ENCODE data around the gene DOCK4. TPM values are rescaled to one million over a fixed set of nuclear protein-coding genes. Genes with fewer than 3 reads are reported as not detected.

The DOCK4 gene
- total and polyA plus RNA-seq, 10 of the 15 experiments (the other 5 are each of a cell fraction or from before 2014, with no cell fraction given): 0.03 to 0.73 (median 0.38) TPM

- no peak for TF ChIP-seq SUZ12 (IDR thresholded peaks at IDR 0.05; ENCODE audit: unreplicated experiment)
- TF ChIP-seq CBFB (IDR thresholded peaks at IDR 0.05; ENCODE audit: low read depth): no peak
Measured at GRCh38 chr7:111982804-111983203, 223.4 kb downstream of the DOCK4 start (continued).

DNA sequence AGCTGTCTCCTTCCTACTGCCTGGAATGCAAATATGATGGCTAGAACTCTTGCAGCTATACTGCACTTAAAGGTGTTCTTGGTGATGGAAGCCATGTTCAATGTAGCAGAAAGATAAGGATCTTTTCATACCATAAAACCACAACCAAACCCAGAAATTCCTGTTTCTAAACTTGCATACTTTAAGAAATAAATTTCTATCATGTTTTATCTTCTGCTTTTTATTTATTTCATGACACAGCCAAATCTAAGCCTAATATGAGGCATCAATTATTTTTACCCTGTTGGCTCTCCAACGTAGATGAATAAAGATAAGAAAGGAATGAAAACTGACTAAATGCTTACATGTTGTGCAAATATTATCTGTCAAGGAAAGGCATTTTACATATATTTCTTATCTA lies 224.1 kb downstream of the DOCK4 start:
- DNase-seq (ENCODE audit: low read depth, low spot score) (no peak), ATAC-seq (no peak), FAIRE-seq (no peak)
- no TSS peak for BruUV-seq (replicated peaks)
- no peak for TF ChIP-seq TBL1XR1 (IDR thresholded peaks at IDR 0.05; ENCODE audit: low read depth, low read length)
- RAD21 ChIA-PET (ENCODE audit: unreplicated experiment): no interaction called here
- Histone ChIP-seq H3K36me3 (ENCODE audit: control insufficient read depth in 2 of 2, insufficient read depth in 2 of 2, low read length in 1 of 2) (no peaks in the 10 kb centered on the region), H3K27me3 (replicated peaks in 1 of 2; ENCODE audit: control insufficient read depth in 2 of 2, insufficient read depth in 2 of 2, low read length in 1 of 2) (no peaks in the 10 kb centered on the region), H3K4me2 (ENCODE audit: control insufficient read depth, insufficient read depth) (no peak overlapping the region), H3K9ac (ENCODE audit: control insufficient read depth, insufficient read depth, low read length) (no peak overlapping the region), H3K27ac (ENCODE audit: control insufficient read depth, insufficient read depth) (no peak overlapping the region), H3K9me3 (replicated peaks; ENCODE audit: control insufficient read depth, insufficient read depth, low read length) (no peaks in the 10 kb centered on the region), H4K20me1 (ENCODE audit: control insufficient read depth, insufficient read depth) (no peaks in the 10 kb centered on the region), H3K79me2 (ENCODE audit: control insufficient read depth, insufficient read depth, low read length) (no peaks in the 10 kb centered on the region), H2AFZ (ENCODE audit: control insufficient read depth, low read depth, low read length) (no peak overlapping the region), H3K4me1 (ENCODE audit: control insufficient read depth, insufficient read depth, low read length) (no peaks in the 10 kb centered on the region), H3K4me3 (no peak overlapping the region)
- 59% methylated on average over 1 of the region's 1 CpG for WGBS (ENCODE audit: insufficient coverage, insufficient replicate concordance, low lambda C conversion rate, missing lambda C conversion rate)
- SMC1A ChIA-PET (ENCODE audit: uncharacterized antibody, unreplicated experiment): no interaction called here
- intact Hi-C loops (cut with micrococcal nuclease; ENCODE audit: unreplicated experiment): no loop called here
- CTCF ChIA-PET: no interaction called here
- POLR2A ChIA-PET: no interaction called here
- in situ Hi-C loops (cut with MboI): no loop called here

DNA sequence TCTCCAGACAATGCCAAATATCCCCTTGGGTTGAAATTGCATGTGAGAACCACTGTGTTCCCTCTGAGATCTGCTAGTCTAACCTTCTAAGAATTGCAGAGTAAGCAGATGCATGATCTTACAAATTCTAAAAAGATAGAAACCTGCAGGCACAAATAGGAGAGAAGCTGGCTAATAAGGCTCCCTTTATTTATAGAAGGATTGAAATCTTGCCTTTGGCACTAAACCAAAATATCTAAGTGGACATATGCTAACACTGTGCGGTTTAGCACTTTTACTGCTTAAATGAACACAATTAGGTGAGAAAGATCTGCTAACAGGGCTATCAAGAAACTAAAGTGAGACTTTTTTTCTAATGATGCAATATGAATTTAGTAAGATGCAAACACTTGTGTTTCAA lies 225.5 kb downstream of the DOCK4 start:
- ChIA-PET SMC1A (ENCODE audit: uncharacterized antibody, unreplicated experiment) (interaction anchor here (0.6 kb wide), 1 partner anchor 1883 kb away, joined by 3 read pairs; no protein-coding TSS in a partner anchor), CTCF (no interaction called here), POLR2A (no interaction called here), RAD21 (ENCODE audit: unreplicated experiment) (no interaction called here)
- no TSS peak for BruUV-seq (replicated peaks)
- Histone ChIP-seq H2AFZ (ENCODE audit: control insufficient read depth, low read depth, low read length) (no peak overlapping the region), H3K27ac (ENCODE audit: control insufficient read depth, insufficient read depth) (no peak overlapping the region), H3K79me2 (ENCODE audit: control insufficient read depth, insufficient read depth, low read length) (no peaks in the 10 kb centered on the region), H3K9me3 (replicated peaks; ENCODE audit: control insufficient read depth, insufficient read depth, low read length) (no peaks in the 10 kb centered on the region), H4K20me1 (ENCODE audit: control insufficient read depth, insufficient read depth) (no peaks in the 10 kb centered on the region), H3K4me3 (no peak overlapping the region), H3K4me1 (ENCODE audit: control insufficient read depth, insufficient read depth, low read length) (no peaks in the 10 kb centered on the region), H3K4me2 (ENCODE audit: control insufficient read depth, insufficient read depth) (no peak overlapping the region), H3K36me3 (ENCODE audit: control insufficient read depth in 2 of 2, insufficient read depth in 2 of 2, low read length in 1 of 2) (no peaks in the 10 kb centered on the region), H3K9ac (ENCODE audit: control insufficient read depth, insufficient read depth, low read length) (no peak overlapping the region), H3K27me3 (replicated peaks in 1 of 2; ENCODE audit: control insufficient read depth in 2 of 2, insufficient read depth in 2 of 2, low read length in 1 of 2) (no peaks in the 10 kb centered on the region)
- in situ Hi-C loops (cut with MboI): no loop called here
- no peak for ATAC-seq
- intact Hi-C loops (cut with micrococcal nuclease; ENCODE audit: unreplicated experiment): no loop called here
- FAIRE-seq: no peak
- no peak for DNase-seq (ENCODE audit: low read depth, low spot score)
- 46% methylated on average over 1 of the region's 1 CpG for whole genome bisulfite sequencing (ENCODE audit: insufficient coverage, insufficient replicate concordance, low lambda C conversion rate, missing lambda C conversion rate)
- no peak for TF ChIP-seq MTA2 (IDR thresholded peaks at IDR 0.05; ENCODE audit: low read depth)
- no peak for TF ChIP-seq EZH2 (IDR thresholded peaks at IDR 0.05; ENCODE audit: borderline replicate concordance, control insufficient read depth, low read depth, low read length)
- TF ChIP-seq HDAC6 (IDR thresholded peaks at IDR 0.05; ENCODE audit: unreplicated experiment): no peak
